EH (cell line): ENCODE results near the gene NR3C2.

Source experiments
- DNase-seq: peaks from one replicate; pipeline ENCODE4 v3.0.0-alpha.2; 2015; ENCODE audit warnings: low read depth

Gene NR3C2

GRCh38 chr4:148312956-148313490 lies 129.2 kb downstream of the NR3C2 start:
- DNase-seq: no peak

GRCh38 chr4:148311526-148311925 lies 130.7 kb downstream of the NR3C2 start:
- DNase-seq: no peak

- no peak for DNase-seq
These were observed 131.5 kb downstream of the NR3C2 start for GRCh38 chr4:148310756-148311155.

- no peak for DNase-seq
These were observed 136.5 kb downstream of the NR3C2 start for GRCh38 chr4:148305751-148306150.

- no peak for DNase-seq
These were observed 139.8 kb downstream of the NR3C2 start for GRCh38 chr4:148302416-148302815.

GRCh38 chr4:148300877-148301276 lies 141.3 kb downstream of the NR3C2 start:
- no peak for DNase-seq

GRCh38 chr4:148299337-148299736 lies 142.9 kb downstream of the NR3C2 start:
- DNase-seq: no peak

GRCh38 chr4:148296498-148296897 lies 145.7 kb downstream of the NR3C2 start:
- DNase-seq: no peak

- DNase-seq: no peak
These were observed 146.6 kb downstream of the NR3C2 start for GRCh38 chr4:148295642-148296041.

GRCh38 chr4:148293571-148293970 lies 148.6 kb downstream of the NR3C2 start:
- no peak for DNase-seq

- DNase-seq: no peak
These were observed 149.5 kb downstream of the NR3C2 start for GRCh38 chr4:148292686-148293085.

- no peak for DNase-seq
These were observed 152.5 kb downstream of the NR3C2 start for GRCh38 chr4:148289740-148290139.

GRCh38 chr4:148288448-148288847 lies 153.8 kb downstream of the NR3C2 start:
- DNase-seq: no peak

- DNase-seq: no peak
These were observed 155.1 kb downstream of the NR3C2 start for GRCh38 chr4:148287111-148287510.

GRCh38 chr4:148286012-148286411 lies 156.2 kb downstream of the NR3C2 start:
- no peak for DNase-seq

GRCh38 chr4:148283665-148284064 lies 158.5 kb downstream of the NR3C2 start:
- no peak for DNase-seq

GRCh38 chr4:148278310-148278709 lies 163.9 kb downstream of the NR3C2 start:
- no peak for DNase-seq

GRCh38 chr4:148275266-148275665 lies 166.9 kb downstream of the NR3C2 start:
- DNase-seq: no peak

GRCh38 chr4:148273501-148273986 lies 168.7 kb downstream of the NR3C2 start:
- no peak for DNase-seq

GRCh38 chr4:148271166-148271565 lies 171.0 kb downstream of the NR3C2 start:
- no peak for DNase-seq

GRCh38 chr4:148270630-148271029 lies 171.6 kb downstream of the NR3C2 start:
- no peak for DNase-seq

- DNase-seq: no peak
These were observed 173.4 kb downstream of the NR3C2 start for GRCh38 chr4:148268835-148269234.

GRCh38 chr4:148266921-148267320 lies 175.3 kb downstream of the NR3C2 start:
- DNase-seq: no peak

GRCh38 chr4:148266240-148266639 lies 176.0 kb downstream of the NR3C2 start:
- DNase-seq: no peak

GRCh38 chr4:148265627-148266026 lies 176.6 kb downstream of the NR3C2 start:
- no peak for DNase-seq
